Stimulated activated CD4-positive, alpha-beta T cell treated with anti-CD3 and anti-CD28 coated beads, TNF-alpha, amount 100 ng/mL, for 4 hours (primary cell): ENCODE data around the gene RAD51D.
"Not testable (repeated sequence)": the region's sequence is repeated elsewhere in the genome, so short reads cannot be mapped to it uniquely, and the experiment has no call there.

Experiments
- DNase-seq, 3 experiments: peaks; one replicate each; pipeline ENCODE4 v3.0.0-alpha.2; 2020; ENCODE audit warnings: low read depth in 3 of 3

Gene RAD51D

GRCh38 chr17:35065880-35066279, 53.8 kb downstream of the RAD51D start:
- no peak for DNase-seq

- no peak for DNase-seq
Observed at GRCh38 chr17:35064516-35065215, 55.0 kb downstream of the RAD51D start.

- DNase-seq, result peak; percentile 50 to 78 (median 70)
Observed at GRCh38 chr17:35063514-35064223, 56.0 kb downstream of the RAD51D start, which contains the start of gene RFFL. Gene RFFL, minus strand, starts transcription at chr17:35063707. Its CDS starts 37,154 bp downstream, at chr17:35026553.

- no peak for DNase-seq
Observed at GRCh38 chr17:35062308-35062707, 57.4 kb downstream of the RAD51D start.

DNA sequence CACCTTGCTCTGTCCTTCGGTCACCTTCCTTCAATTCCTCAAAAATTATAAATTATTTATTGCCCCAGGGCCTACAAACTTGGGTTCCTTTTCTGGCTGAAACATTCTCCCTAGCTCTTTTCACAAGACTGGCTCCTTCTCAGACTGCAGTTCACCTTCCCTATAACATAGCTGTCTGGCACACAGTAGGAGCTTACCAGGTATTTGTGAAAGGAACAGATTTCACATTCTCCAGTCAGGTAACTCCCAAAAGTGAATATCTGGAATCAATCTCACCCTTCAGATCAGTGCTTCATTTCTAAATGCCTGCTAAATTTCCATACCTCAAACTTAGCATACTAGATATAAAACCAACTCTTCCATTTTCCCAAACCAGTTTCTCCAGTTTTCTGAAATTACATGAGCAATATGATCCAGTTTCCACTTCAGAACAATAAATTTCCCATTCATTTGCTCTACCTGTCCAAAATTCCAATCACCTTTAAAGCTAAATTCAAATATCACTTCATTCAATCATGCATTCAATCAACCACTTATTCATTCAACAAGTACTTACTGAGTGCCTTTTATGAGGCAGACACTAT, 62.2 kb downstream of the RAD51D start:
- no peak for DNase-seq

GRCh38 chr17:35056013-35056412, 63.6 kb downstream of the RAD51D start:
- no peak for DNase-seq

DNA sequence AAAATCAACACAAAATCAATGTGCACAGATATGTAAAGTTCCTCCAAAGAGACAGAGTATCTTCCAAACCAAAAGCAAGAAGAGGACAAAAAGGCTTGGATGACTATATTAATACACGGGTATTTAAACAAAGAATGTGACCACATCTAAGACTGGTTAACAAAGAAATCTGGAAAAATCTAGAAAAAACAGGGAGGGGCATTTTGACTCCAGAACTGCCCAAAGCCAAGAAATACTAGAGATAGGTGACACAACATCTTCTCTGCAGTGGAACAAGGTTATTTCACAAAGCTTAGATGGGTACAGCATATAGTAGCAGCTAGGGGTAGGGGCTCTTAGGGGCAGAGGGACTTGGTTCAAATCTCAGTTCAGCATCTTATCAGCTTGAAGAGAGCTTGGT, 66.5 kb downstream of the RAD51D start:
- DNase-seq, result no peak

GRCh38 chr17:35052780-35053179, 66.9 kb downstream of the RAD51D start:
- DNase-seq, result no peak

DNA sequence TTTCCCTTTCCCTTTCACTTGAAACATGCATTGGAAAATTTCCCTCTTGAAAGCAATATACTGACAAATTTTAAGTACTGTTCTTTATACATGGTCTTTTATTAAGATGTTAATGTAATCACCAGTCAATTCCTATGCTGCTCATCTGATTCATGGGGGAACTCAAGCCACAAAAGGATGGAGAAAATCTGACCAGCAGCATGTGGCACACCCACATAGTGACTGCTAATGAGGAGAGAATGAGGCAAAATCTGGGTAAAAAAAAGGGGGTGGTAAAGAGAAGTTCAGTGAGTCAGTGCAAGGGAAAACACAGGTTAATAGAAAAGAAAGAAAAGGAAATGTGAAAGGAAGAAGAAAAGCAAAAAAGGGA, 67.4 kb downstream of the RAD51D start:
- no peak for DNase-seq

GRCh38 chr17:35051579-35052240, 68.0 kb downstream of the RAD51D start:
- no peak for DNase-seq

DNA sequence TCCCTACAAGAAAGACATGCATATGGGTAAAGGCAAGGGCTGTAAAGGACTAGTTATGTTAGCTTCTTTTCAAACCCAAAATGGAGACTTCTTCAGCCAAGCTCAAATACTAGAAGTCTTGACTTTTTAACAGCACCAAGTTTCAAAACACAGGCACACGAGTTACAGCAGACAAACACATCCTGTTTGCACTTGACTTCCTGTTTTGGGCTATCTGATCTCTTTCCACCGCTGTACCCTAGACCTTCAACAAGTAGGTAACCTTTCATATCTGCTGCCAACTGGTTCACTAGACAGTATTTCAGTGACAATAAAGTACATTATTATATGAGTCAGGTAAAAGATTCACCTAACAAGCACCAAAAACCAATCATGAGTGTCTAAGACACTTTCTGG, 68.5 kb downstream of the RAD51D start:
- DNase-seq, result no peak

DNA sequence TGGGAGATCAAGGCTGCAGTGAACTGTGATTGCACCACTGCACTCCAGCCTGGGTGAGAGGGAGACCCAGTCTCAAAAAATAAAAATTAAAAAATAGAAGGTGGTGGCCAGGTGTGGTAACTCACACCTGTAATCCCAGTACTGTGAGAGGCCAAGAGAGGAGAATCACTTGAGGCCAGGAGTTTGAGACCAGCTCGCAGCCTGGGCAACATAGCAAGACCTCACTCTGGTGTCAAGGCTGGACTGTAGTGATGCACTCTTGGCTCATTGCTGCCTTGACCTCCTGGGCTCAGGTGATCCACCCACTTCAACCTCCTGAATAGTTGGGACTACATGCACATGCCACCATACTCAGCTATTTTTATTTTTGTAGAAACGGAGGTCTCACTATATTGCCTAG, 69.5 kb downstream of the RAD51D start:
- DNase-seq, result no peak

DNA sequence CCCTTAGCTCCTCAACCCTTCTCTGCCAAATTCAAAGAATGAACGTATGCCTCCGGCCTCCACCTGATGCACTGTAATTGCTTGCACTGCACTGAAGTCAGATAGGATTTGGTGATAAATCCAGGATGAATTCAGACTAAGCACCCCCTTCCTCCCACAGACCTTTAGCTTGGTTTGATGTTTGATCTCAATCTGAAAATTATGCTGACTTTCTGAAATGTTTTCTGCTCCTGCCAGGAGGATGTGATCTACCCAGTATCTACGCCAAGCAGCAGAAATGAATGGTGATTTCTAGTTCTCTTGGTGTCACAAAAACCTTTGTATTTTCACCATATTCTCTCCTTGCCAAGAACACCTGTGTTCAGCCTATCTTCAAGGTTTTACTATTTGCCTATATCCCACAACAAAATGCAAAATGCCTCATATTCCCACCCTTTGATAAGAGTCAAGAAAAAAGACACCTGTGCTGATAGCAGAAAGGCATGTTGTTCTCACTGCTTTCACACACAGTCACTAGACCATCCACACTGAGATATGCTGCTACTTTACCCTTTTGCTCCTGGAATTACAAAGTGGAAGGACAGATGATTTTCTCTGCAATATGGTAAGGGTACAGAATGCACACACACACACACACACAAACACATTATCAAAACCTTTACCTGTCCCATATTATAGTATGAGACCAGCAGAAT, 70.8 kb downstream of the RAD51D start:
- DNase-seq, result no peak

DNA sequence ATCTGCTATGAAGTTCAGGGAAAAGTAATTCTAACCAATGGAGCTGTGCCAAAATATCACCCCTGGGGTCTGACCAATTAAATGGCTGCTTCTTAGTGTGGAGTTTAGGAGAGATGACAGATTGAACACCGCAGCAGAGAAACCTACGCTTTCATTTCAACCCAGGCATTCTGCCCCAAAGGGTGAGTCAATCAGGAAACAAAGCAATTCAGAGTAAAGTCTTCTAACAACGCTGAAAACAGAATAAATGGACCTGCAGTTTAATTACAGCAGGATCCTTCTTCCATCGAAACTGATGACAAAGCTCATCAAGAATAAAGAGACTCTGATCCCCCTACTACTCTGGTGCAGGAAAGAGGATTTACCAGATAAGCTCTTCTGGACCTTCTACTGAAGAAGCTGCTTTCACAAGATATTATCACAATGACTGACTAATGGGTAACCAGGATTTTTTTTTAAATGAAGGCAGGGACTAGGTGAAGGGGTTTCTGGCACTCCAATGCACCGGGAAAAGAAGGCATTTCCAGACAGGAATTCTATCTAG, 72.8 kb downstream of the RAD51D start:
- DNase-seq, result peak in 2 of 3 experiments; percentile 32 to 48

DNA sequence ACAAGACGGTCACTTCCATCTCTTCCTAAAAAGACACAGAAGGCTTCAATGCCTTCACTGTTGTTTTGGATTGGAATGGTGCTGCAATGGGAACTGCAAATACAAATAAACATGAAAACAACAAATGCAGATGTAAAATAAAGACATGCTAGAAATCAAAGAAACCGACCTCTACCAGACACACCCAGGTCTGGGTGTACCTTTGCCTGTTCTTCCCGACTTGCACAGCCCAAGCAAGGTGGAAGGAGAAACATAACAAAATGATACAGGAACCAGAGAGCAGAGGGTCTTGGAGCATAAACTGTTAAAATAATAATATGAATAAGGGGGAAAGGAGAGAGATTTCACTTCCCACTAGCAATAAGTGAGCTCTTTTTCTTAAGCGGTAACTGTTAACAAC, 73.4 kb downstream of the RAD51D start:
- no peak for DNase-seq

DNA sequence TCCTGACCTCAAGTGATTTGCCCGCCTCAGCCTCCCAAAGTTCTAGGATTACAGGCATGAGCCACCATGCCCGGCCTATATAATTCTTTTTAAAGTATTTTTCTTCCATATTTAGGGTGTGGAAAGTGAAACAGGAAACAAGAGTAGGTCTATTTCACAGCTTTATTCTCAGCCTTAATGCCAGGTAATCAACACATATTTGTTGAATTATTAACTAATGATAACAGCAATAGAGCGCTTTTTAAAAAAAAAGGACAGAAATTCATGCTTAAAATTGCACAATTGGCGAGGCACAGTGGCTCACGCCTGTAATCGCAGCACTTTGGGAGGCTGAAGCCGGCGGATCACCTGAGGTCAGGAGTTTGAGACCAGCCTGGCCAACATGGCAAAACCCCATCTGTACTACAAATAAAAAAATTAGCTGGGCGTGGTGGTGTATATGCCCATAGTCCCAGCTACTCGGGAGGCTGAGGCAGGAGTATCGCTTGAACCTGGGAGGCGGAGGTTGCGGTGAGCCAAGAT, 74.1 kb downstream of the RAD51D start:
- not testable (repeated sequence) for DNase-seq

GRCh38 chr17:35044181-35044580, 75.5 kb downstream of the RAD51D start:
- no peak for DNase-seq
